Kidney capillary endothelial cell (primary cell): ENCODE data around the gene DPP4.
A peak's percentile ranks its signal among the peaks of the same experiment; 100 is the strongest.
"Not testable (repeated sequence)": the region's sequence is repeated elsewhere in the genome, so short reads cannot be mapped to it uniquely, and the experiment has no call there.

Source experiments
- DNase-seq: peaks from one replicate; pipeline ENCODE4 v3.0.0-alpha.2; 2018; ENCODE audit warnings: low spot score

DPP4 gene

GRCh38 chr2:161954103-161954502 is 119.9 kb downstream of the DPP4 start:
- DNase-seq: no peak

GRCh38 chr2:161953367-161953766 is 120.6 kb downstream of the DPP4 start:
- not testable (repeated sequence) for DNase-seq

- no peak for DNase-seq
Observed at GRCh38 chr2:161952783-161953191, 121.2 kb downstream of the DPP4 start.

GRCh38 chr2:161947836-161948235 is 126.2 kb downstream of the DPP4 start:
- DNase-seq: no peak

- DNase-seq: no peak
Observed at GRCh38 chr2:161947406-161947805, 126.6 kb downstream of the DPP4 start.

- peak; percentile 42 for DNase-seq
Observed at GRCh38 chr2:161946489-161947107, 127.4 kb downstream of the DPP4 start.

- DNase-seq: no peak
Observed at GRCh38 chr2:161943011-161943410, 131.0 kb downstream of the DPP4 start.
